Measurements from ENCODE around the gene ADNP.

The ADNP gene

DNA sequence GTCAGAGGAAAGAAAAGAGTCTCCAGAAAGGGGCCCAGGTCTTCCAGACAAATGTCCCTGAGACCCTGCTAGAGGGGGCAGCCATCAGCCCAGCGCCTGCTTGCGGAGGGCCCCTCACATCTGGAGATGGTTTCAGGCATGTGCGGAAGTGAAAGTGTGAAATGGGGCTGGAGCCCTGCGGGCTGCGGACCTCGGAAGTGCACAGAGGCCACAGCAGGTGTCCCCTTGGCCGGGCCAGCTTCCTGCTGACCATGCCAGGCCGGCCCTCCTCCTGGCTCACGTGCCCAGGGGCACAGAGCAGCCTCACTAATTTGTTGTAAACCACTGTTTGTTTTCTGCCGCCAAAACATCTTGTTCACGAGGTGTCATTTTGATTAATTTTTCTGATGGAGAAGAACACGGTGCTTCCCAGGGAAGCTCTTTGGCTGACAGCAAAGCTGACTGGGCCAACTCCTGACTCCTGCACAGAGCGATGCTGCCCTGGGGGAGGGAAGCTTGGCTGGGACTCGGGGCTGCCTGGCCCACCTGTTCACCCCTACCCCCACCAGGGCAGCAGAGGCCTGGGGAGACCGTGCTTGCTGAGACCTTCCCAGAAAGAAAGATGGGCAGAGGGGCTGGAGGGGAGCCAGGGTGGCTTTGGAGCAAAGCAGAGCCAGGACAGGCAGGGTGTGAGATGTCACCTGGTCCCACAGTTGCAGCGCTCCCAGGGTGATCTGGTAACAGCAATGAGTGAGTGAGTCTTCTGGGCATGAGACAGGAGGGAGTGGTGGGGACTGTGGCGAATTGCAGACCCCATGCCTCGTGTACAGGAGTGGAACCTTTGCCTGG, 82.2 kb downstream of the ADNP start:
- no peak for DNase-seq (ENCODE audit: low read depth)

DNA sequence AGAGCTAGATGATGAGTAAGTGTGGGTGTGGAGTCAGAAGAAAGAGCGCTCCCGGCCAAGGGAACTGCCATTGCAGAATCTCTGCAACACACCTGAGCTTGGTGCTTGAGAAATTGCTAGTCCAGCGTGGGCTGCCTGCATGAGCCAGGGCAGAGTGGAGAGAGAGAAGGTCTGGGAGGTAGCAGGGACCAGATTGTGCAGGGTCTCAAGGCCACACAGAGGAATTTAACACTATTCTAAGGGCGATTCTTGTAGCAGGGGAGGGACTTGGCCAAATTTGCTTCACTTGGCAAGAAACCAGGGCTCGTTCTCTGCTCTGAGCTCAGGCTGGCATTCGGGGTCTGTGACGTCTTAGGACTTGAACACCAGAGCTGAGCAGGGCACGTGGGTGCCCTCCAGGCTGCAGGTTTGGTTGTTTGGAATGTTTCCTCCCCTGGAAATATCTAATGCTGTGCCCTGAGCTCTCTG, 82.9 kb downstream of the ADNP start:
- no peak for DNase-seq (ENCODE audit: low read depth)

- no peak for DNase-seq (ENCODE audit: low read depth)
Observed at GRCh38 chr20:50845566-50846215, 85.5 kb downstream of the ADNP start.

DNA sequence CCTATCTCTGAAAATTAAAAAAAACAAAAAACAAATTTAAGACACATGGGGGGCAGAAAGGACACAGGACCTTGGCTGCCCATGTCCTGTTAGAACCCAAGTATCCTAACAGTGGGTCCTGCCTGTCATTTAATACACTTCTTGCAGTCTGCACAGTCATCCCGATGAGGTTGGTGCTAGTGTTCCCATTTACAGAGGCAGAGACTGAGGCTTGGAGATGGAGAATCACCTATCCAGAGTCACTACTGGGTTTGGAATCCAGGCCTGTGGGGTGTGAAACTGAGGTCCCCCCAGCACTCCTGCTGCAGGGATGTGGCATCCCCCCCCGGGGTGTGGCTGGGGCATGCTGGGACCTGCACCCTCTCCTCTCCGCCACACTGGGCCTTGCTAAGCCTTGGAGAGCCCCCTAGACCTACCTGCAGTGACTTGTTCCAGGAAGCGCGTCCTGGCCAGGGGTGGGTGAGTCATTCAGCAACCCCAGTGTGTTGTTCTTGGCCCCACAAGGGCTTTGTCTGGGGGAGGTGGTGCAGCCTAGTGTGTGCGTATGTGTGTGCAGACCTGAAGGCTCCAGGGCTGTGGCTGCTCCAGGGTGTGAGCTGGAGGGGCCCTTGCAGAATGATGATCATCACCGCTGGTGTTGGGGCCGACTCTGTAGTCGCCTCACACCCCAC, 86.7 kb downstream of the ADNP start:
- no peak for DNase-seq (ENCODE audit: low read depth)

DNA sequence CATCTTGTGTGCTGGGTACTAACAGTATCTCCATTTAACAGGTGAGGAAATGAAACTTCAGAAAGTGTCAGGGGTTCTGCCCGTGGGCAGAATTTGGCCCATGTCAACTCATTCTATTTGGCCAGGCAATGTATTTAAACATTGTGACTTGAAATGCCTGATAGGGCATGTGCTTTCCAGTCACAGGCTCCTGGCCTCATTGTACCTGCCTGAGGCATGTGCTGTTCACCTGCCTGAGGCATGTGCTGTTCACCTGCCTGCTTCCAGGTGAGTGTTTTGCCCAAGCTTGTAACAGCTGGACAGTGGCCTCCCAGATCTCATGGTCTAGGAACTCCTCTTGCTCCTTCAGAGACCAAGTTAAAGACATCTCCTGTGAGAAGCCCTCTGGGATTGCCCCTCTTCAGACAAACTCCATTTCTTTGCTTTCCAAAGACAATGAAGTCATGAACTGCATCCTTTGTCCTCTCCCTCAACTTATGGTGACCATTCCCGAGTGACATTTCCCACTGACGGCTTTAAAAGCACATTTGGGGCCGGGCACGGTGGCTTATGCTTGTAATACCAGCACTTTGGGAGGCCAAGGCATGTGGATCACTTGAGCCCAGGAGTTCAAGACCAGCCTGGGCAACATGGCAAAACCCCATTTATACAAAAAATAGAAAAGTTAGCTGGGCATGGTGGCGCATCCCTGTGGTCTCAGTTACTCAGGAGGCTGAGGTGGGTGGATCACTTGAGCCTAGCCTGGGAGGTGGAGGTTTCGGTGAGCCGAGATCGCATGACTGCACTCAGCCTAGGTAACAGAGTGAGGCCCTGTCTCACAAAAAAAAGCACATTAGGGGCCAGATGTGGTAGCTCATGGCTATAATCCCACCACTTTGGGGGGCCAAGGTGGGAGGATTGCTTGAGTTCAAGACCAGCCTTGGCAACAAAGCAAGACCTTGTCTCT, 87.6 kb downstream of the ADNP start:
- no peak for DNase-seq (ENCODE audit: low read depth)

DNA sequence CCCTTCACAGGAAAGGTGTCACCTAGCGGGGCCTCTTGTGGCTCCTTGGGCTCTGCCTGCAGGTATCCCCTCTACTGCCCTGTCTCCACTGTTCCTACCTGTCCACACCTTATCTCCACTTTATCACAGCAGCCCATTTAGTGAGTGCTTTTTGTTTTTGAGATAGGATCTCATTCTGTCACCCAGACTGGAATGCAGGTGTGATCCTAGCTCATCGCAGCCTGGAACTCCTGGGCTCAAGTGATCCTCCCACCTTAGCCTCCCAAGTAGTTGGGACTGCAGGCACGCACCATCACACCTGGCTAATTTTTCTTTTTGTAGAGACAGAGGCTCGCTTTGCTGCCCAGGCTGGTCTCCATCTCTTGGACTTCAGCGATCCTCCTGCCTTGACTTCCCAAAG, 88.4 kb downstream of the ADNP start:
- no peak for DNase-seq (ENCODE audit: low read depth)
